SKM-1 treated with dmso at 0.1 percent for 144 hours (cell line): ENCODE data around the gene MRPL36.
"Not testable (repeated sequence)": the region's sequence is repeated elsewhere in the genome, so short reads cannot be mapped to it uniquely, and the experiment has no call there.

Source experiments
- DNase-seq: peaks from one replicate; lab custom pipeline; 2025; ENCODE audit not compliant: unreplicated experiment; lab: John Stamatoyannopoulos, UW

Gene MRPL36

DNA sequence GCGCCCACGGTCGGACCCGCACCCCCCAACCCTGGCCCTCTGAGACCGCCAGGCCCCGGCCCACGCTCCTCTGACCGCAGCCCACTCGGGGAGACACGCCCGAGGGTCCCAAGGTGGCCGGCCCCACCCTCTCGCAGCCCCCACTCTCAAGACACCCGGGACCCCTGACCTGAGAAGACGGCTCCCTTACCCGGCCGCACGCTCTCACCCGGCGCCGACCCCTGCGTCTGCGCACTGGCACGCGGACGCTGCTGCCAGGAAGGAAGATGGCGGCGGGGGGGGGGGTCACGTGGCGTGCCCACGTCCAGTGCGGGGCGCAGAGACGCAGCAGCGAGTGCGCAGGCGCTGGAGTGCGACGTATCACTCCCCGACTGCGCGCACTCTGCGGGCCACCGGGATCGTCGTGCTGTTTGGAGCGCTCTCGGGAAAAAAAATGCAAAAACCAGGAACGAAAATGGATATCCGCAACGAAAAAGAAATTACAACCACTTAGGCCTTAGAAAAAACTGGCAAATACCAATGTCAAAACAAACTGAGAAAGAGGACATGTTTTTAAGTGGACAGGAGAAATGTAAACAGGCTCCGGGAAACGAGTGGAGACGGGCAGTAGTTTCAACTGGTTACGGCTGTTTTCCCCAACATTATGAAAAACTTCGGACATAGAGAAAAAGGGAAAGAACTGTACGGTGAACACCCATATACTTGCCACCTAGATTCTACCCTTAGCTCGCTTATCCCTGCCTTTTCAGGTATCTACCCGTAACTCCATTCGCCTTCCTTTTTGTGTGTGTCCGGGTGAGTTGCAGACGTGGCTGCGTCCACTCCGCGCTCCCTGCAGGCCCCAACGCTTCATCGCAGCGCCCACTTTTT lies at the start of gene MRPL36:
Gene MRPL36, minus strand, starts transcription at position 236 of the 870 bp plus-strand sequence. CDS start 902 bp downstream, outside the sequence.
- DNase-seq: peak; percentile 76

DNA sequence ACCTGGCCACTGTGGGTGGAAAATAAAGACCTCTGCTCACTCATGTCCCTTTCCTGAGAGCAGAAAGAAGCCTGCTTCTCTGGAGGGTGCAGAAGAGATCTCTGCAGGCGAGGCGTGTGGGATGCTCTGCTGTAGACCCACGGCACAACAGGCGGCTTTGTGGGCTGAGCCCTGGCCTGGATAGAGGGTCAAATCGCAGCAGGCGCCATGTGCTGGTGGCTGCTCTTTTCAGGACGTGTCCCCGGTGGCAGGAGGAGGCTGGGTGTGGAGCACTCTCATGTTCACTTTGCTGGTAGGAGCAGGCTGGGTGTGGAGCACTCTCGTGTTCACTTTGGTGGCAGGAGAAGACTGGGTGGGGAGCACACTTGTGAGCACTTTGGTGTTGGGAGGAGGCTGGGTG lies 48.0 kb upstream of the MRPL36 start:
- DNase-seq: no peak

DNA sequence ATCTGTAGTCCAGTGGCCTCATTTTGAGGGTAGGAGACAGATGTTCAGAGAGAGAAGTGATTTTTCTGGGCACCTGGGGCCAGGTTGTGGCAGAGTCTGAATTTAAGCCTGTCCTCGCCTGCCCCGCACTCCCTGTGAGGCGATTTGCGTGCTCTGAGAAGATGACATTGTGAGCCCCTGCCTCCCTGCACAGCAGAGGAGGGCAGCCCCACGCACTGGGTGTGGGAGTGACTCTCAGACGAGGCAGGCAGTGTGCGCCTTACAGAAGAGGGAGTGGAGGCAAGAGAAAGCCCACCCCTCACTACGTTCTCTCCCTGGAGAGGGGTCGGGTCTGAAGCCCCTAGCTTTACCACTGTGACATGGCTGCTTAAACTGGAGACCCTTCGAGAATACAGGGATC lies 47.4 kb upstream of the MRPL36 start:
- DNase-seq: no peak

GRCh38 chr5:1846583-1846982 lies 46.9 kb upstream of the MRPL36 start:
- no peak for DNase-seq

GRCh38 chr5:1845696-1846095 lies 46.1 kb upstream of the MRPL36 start:
- no peak for DNase-seq

DNA sequence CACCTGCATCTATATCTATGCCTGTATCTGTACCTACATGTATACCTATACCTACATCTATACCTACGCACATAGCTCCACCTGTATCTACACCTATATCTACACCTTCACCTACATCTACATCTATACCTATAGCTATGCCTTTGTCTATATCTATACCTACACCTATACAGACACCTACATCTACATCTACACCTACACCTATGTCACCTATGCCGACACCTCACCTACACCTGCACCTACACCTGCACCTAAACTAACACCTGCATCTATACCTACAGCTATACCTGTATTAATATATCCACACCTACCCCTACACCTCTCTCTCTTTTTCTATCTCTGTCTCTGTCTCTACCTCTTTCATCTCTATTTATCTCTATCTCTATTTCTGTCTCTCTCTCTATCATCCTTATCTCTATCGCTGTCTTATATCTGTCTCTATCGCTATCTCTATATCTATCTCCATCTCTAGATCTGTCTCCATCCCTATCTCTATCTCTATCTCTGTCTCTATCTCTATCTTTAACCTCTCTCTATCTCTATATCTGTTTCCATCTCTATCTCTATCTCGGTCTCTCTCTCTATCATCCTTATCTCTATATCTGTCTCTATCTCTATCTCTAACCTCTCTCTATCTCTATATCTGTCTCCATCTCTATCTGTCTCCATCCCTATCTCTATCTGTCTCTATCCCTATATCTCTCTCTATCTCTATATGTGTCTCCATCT lies 45.2 kb upstream of the MRPL36 start:
- no peak for DNase-seq

GRCh38 chr5:1843761-1844160 lies 44.1 kb upstream of the MRPL36 start:
- DNase-seq: not testable (repeated sequence)

- DNase-seq: no peak
Measured at GRCh38 chr5:1842004-1842819, 42.6 kb upstream of the MRPL36 start.

- DNase-seq: no peak
Measured at GRCh38 chr5:1840741-1841521, 41.3 kb upstream of the MRPL36 start.

- no peak for DNase-seq
Measured at GRCh38 chr5:1840071-1840547, 40.5 kb upstream of the MRPL36 start.

DNA sequence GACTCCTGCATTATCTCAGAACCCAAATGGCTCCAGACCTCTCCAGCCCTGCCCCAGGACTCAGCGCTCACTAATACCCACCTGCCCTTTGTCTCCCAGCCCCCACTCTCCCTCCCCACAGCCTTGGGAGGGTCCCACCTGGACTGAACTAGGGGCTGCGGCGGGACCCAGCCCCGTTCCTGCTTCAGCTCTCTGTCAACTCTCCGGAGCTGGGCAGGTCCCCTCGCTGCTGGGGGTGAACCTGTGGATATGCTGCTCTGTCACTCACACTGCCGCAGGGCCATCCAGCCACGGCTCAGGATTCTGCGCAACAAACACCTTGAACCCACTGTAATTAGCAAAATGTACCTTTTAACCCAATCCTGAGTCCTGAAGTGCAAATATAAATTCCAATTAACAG lies 38.4 kb upstream of the MRPL36 start:
- no peak for DNase-seq

DNA sequence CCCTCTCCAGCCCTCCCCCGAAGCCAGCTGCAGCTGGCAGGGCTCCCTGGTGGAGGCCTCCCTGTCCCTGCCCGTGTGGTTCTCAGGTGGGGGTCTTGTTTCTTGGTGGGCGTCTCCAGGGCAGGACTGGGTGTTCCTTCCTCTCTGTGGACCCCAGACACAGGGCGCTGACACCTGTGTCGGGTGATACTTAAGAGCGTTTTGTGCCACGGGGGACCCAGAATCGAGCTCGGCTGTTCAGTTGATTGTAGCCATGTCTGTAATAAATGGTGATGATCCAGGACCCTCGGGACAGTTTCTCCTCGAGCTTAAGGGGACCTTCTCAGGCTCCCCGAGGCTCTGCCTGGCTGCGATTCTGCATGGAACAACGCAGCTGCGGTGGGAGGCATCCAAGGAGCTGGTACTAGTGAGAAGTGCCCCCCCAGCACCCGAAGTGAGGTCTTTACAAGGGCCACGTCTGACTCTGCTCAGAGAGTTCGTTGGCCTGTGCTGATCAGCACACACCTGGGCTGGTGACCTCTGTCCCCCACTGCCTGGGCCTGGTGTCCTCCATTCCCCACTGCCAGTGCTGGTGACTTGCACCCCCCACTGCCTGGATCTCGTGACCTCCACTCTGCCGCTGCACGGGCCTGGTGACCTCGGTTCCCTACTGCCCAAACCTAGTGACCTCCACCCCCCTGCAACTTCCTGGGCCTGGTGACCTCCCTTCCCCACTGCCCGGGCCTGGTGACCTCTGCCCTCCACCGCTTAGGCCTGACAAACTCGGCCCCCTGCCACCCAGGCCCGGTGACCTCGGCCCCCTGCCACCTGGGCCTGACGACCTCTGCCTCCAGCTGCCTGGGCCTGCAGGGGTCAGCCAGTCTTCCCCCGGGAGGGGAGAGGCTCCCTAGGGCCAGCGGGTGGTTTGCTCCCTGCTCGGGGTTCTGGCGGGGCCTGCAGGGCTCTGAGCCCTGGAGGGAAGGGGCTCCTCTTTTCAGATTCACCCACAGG lies 37.5 kb upstream of the MRPL36 start:
- no peak for DNase-seq

DNA sequence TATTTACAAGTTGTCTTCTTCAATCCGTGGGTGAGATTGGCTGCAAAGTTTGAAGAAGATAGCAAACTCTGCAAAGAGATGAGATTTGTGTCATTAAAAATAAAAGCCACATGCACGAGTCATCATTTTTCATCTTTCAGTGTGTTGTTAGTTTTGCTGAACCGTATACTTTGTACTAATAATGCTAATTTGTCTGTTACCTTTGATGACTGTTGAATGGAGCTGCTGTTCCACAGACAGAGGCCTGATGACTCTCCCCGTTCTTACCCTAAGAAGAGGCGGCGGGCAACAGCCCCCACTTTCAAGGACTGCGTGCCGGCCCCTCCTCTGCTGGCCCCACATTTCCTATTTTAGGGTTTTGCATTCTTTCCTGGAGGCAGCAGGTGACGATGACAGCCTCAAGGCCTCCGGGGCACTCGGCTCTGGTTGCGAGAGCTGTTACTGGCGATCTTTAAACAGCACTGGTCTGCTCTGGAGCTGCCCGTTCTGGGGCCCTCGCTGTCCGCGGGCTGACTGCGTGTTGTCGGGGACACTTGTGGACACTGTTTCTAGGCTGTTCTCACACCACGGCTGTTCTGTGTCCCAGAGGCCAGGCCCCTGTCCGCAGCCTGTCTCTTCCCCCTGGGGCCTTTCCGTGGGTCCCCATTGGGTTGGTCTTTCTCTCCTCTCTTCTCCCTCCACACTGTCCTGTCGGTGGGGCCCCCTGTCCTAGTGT lies 36.7 kb upstream of the MRPL36 start:
- DNase-seq: no peak

DNA sequence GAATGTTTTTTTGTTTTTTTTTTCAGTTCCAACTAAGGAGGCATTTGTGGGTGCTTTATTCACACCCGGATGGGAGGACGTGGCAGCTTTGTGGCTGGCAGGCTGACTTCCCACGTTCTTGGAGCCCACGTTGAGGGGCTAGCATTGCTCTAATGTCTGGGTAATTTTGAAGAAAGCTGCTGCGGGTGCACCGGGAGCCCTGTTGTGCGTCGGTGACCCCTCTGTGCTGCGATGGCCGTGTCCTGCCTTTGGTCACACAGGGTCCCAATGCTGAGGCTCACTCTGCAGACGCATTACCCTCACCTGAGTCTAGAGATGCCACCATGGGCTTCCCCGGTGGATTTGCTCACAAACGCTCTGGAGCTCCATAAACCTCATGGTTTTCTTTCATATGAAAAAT lies 35.8 kb upstream of the MRPL36 start:
- no peak for DNase-seq

DNA sequence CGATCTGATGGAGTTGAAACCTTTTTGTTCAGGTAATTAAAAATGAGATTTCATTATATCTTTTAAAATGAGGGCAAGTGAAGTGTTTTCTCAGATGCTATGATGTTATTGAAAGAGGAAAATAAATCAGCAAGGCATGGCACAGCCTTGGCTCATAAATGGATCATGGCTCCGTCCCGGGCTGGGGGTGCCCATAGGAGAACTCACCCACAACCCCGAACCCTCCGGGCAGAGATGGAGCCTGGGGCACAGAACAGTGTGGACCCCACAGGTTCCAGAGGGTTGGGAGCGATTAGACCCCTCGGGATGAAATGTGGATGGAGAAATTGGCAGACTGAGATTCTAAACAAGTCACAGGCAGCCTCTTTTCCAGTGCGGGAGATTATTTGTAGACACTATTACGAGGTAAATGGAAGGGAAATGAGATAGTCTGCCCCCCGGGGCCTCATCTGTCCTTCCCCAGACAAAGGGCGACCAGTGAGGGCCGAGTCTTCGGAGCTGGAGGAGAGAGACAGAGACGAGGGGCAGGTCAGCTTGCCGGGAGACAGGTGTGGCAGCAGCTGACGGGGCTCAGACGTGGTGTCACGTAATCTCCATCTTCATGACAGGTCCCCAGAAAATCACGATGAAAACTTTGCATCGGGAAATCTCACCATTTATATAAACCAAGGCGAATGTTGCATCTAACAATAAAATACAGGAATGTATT lies 35.2 kb upstream of the MRPL36 start:
- no peak for DNase-seq

- no peak for DNase-seq
Measured at GRCh38 chr5:1834022-1834551, 34.5 kb upstream of the MRPL36 start.

GRCh38 chr5:1833264-1834021 lies 33.8 kb upstream of the MRPL36 start:
- DNase-seq: no peak
